Immature natural killer cell (primary cell): ENCODE results near the gene OAF. TPM values are rescaled to one million over a fixed set of nuclear protein-coding genes. Genes with fewer than 3 reads are reported as not detected.

Source experiments
- DNase-seq, 3 donors: peaks; one replicate each; pipeline ENCODE4 v3.0.0; 2022; ENCODE audit warnings: mixed read lengths in 1 of 3
- H3K27ac Mint-ChIP-seq, 6 donors: one replicate each; pipeline ENCODE4 v1.8.0; 2020; ENCODE audit warnings: mixed read lengths in 6 of 6, mild to moderate bottlenecking in 5 of 6, inconsistent platforms in 4 of 6, moderate library complexity in 3 of 6
- H3K27me3 Mint-ChIP-seq, 3 donors: one replicate each; pipeline ENCODE4 v1.8.0; 2020 to 2021; ENCODE audit warnings: low read depth in 3 of 3, mild to moderate bottlenecking in 3 of 3, mixed read lengths in 3 of 3, moderate library complexity in 3 of 3, inconsistent platforms in 1 of 3
- H3K36me3 Mint-ChIP-seq, 3 donors: one replicate each; pipeline ENCODE4 v1.8.0; 2020; ENCODE audit warnings: mixed read lengths in 3 of 3, inconsistent platforms in 2 of 3, mild to moderate bottlenecking in 2 of 3
- H3K4me1 Mint-ChIP-seq, 2 donors: one replicate each; pipeline ENCODE4 v1.8.0; 2020; ENCODE audit warnings: inconsistent platforms in 2 of 2, mild to moderate bottlenecking in 2 of 2, mixed read lengths in 2 of 2, moderate library complexity in 1 of 2
- H3K4me3 Mint-ChIP-seq, 5 donors: one replicate each; pipeline ENCODE4 v1.8.0; 2020; ENCODE audit warnings: mild to moderate bottlenecking in 5 of 5, mixed read lengths in 5 of 5, inconsistent platforms in 3 of 5, moderate library complexity in 3 of 5
- H3K9me3 Mint-ChIP-seq, 6 donors: one replicate each; pipeline ENCODE4 v1.8.0; 2020; ENCODE audit warnings: mild to moderate bottlenecking in 6 of 6, mixed read lengths in 6 of 6, inconsistent platforms in 4 of 6, moderate library complexity in 3 of 6
- polyA plus RNA-seq, 3 donors: library from polyadenylated mRNA; unstranded; fragments of 300-500 nt; fragmentation: Illumina TruSeq; gene quantifications; one replicate each; pipeline ENCODE4 v1.2.3, GENCODE V29; 2021

Gene OAF
- 1 to 10 TPM; 1.9 to 2.5 (median 2.4) TPM for polyA plus RNA-seq

GRCh38 chr11:120210626-120211521 lies at the start of gene OAF:
Gene OAF, plus strand, starts transcription at chr11:120211032. Its CDS starts 248 bp downstream, at chr11:120211280.
- Mint-ChIP-seq H3K4me3 (peak within 1 kb of the TSS; percentile 89 to 95 (median 92)), H3K36me3 (no peaks in the 10 kb centered on the region), H3K4me1 (peaks cover 13 to 24% of the 10 kb centered on the region in 2 donors), H3K27ac (peak within 1 kb of the TSS; percentile 24 to 92 (median 72)), H3K9me3 (peaks cover 0 to 2% (median 0%) of the 10 kb centered on the region in 6 donors), H3K27me3 (peaks cover 7 to 14% (median 8%) of the 10 kb centered on the region in 3 donors)
- DNase-seq = peak; percentile 67 to 70 (median 70)

- Mint-ChIP-seq H3K36me3 (peaks cover 0 to 8% (median 4%) of the 10 kb centered on the region in 3 donors), H3K9me3 (peaks cover 0 to 16% (median 6%) of the 10 kb centered on the region in 6 donors), H3K4me3 (peak overlapping the region in 4 of 5 donors; percentile 13 to 38 (median 16)), H3K4me1 (peaks cover 6 to 9% of the 10 kb centered on the region in 2 donors), H3K27ac (no peak overlapping the region), H3K27me3 (peaks cover 15 to 36% (median 18%) of the 10 kb centered on the region in 3 donors)
- DNase-seq = no peak
These were observed 43.2 kb upstream of the OAF start for GRCh38 chr11:120167659-120168058.

- Mint-ChIP-seq H3K27me3 (peaks cover 11 to 40% (median 18%) of the 10 kb centered on the region in 3 donors), H3K4me1 (peaks cover 6 to 9% of the 10 kb centered on the region in 2 donors), H3K36me3 (peaks cover 0 to 8% (median 4%) of the 10 kb centered on the region in 3 donors), H3K4me3 (peak overlapping the region; percentile 68 to 80 (median 75)), H3K27ac (no peak overlapping the region), H3K9me3 (peaks cover 0 to 16% (median 6%) of the 10 kb centered on the region in 6 donors)
- no peak for DNase-seq
These were observed 42.5 kb upstream of the OAF start for GRCh38 chr11:120168108-120168959.

GRCh38 chr11:120168960-120169681 lies 41.7 kb upstream of the OAF start:
- Mint-ChIP-seq H3K9me3 (peaks cover 0 to 16% (median 5%) of the 10 kb centered on the region in 6 donors), H3K4me3 (peak overlapping the region; percentile 68 to 80 (median 75)), H3K4me1 (peaks cover 6 to 9% of the 10 kb centered on the region in 2 donors), H3K36me3 (peaks cover 0 to 8% (median 4%) of the 10 kb centered on the region in 3 donors), H3K27ac (no peak overlapping the region), H3K27me3 (peaks cover 9 to 41% (median 16%) of the 10 kb centered on the region in 3 donors)
- DNase-seq = peak; percentile 47 to 55 (median 50)

- Mint-ChIP-seq H3K27me3 (peaks cover 9 to 39% (median 16%) of the 10 kb centered on the region in 3 donors), H3K27ac (no peak overlapping the region), H3K4me3 (peak overlapping the region in 2 of 5 donors; percentile 22 to 27), H3K36me3 (peaks cover 0 to 8% (median 4%) of the 10 kb centered on the region in 3 donors), H3K9me3 (peaks cover 0 to 8% (median 2%) of the 10 kb centered on the region in 6 donors), H3K4me1 (peaks cover 6 to 9% of the 10 kb centered on the region in 2 donors)
- no peak for DNase-seq
These were observed 40.7 kb upstream of the OAF start for GRCh38 chr11:120169981-120170698.

GRCh38 chr11:120170741-120171261 lies 40.0 kb upstream of the OAF start:
- peaks cover 0 to 6% (median 4%) of the 10 kb centered on the region in 3 donors for H3K36me3 Mint-ChIP-seq
- no peak overlapping the region for H3K27ac Mint-ChIP-seq
- peak overlapping the region in 1 of 5 donors; percentile 22 for H3K4me3 Mint-ChIP-seq

GRCh38 chr11:120172054-120172911 lies 38.5 kb upstream of the OAF start:
- Mint-ChIP-seq H3K36me3 (peaks cover 0 to 4% (median 0%) of the 10 kb centered on the region in 3 donors), H3K4me1 (peaks cover 6 to 9% of the 10 kb centered on the region in 2 donors), H3K27me3 (peaks cover 5 to 24% (median 9%) of the 10 kb centered on the region in 3 donors), H3K27ac (no peak overlapping the region), H3K9me3 (no peaks in the 10 kb centered on the region), H3K4me3 (no peak overlapping the region)
- peak; percentile 14 to 27 (median 18) for DNase-seq

More at GRCh38 chr11:120170741-120171261, 40.0 kb upstream of the OAF start:
- DNase-seq = no peak
- Mint-ChIP-seq H3K4me1 (peaks cover 6 to 9% of the 10 kb centered on the region in 2 donors), H3K27me3 (peaks cover 9 to 37% (median 11%) of the 10 kb centered on the region in 3 donors), H3K9me3 (peaks cover 0 to 2% (median 0%) of the 10 kb centered on the region in 6 donors)

GRCh38 chr11:120173019-120173705 lies 37.7 kb upstream of the OAF start:
- H3K4me1 Mint-ChIP-seq = peaks cover 6 to 9% of the 10 kb centered on the region in 2 donors
- peaks cover 0 to 4% (median 0%) of the 10 kb centered on the region in 3 donors for H3K36me3 Mint-ChIP-seq
- no peak overlapping the region for H3K27ac Mint-ChIP-seq
- H3K9me3 Mint-ChIP-seq = no peaks in the 10 kb centered on the region
- H3K4me3 Mint-ChIP-seq = no peak overlapping the region
- H3K27me3 Mint-ChIP-seq = peaks cover 5 to 22% (median 9%) of the 10 kb centered on the region in 3 donors
- DNase-seq = no peak

- Mint-ChIP-seq H3K27me3 (peaks cover 2 to 20% (median 9%) of the 10 kb centered on the region in 3 donors), H3K27ac (no peak overlapping the region), H3K9me3 (no peaks in the 10 kb centered on the region), H3K36me3 (peaks cover 0 to 4% (median 0%) of the 10 kb centered on the region in 3 donors), H3K4me1 (peaks cover 1 to 5% of the 10 kb centered on the region in 2 donors), H3K4me3 (no peak overlapping the region)
- no peak for DNase-seq
These were observed 37.0 kb upstream of the OAF start for GRCh38 chr11:120173807-120174206.

- Mint-ChIP-seq H3K36me3 (peaks cover 0 to 4% (median 0%) of the 10 kb centered on the region in 3 donors), H3K4me1 (peaks cover 0 to 2% of the 10 kb centered on the region in 2 donors), H3K27ac (no peak overlapping the region), H3K4me3 (no peak overlapping the region), H3K9me3 (no peaks in the 10 kb centered on the region), H3K27me3 (peaks cover 2 to 15% (median 10%) of the 10 kb centered on the region in 3 donors)
- no peak for DNase-seq
These were observed 36.0 kb upstream of the OAF start for GRCh38 chr11:120174866-120175265.

GRCh38 chr11:120178561-120179056 lies 32.2 kb upstream of the OAF start:
- Mint-ChIP-seq H3K4me3 (no peak overlapping the region), H3K9me3 (no peaks in the 10 kb centered on the region), H3K27ac (peak overlapping the region in 1 of 6 donors; percentile 0), H3K36me3 (no peaks in the 10 kb centered on the region), H3K4me1 (no peaks in the 10 kb centered on the region), H3K27me3 (peaks cover 1 to 7% (median 7%) of the 10 kb centered on the region in 3 donors)
- DNase-seq = no peak
